GM13976 (cell line): ENCODE measurements around the gene SLF2.

Experiments
- DNase-seq: peaks from one replicate; pipeline ENCODE4 v3.0.0; 2012; ENCODE audit warnings: low spot score
- in situ Hi-C: fragments of 300-500 bp; cut with MboI; formaldehyde crosslinking; loops from one replicate; pipeline ENCODE4 v1.12.0; 2022; ENCODE audit warnings: low sequenced_read_pairs, mixed read lengths, inconsistent platforms; ENCODE audit not compliant: unreplicated experiment
- TF ChIP-seq, protein P1 (sequence below): IDR thresholded peaks from 2 replicates; pipeline ENCODE4 v1.5.1; 2012; ENCODE audit warnings: borderline replicate concordance, mild to moderate bottlenecking; ENCODE audit not compliant: insufficient read depth; ENCODE audit errors: extremely low read depth, missing control alignments, control extremely low read depth

The SLF2 gene

DNA sequence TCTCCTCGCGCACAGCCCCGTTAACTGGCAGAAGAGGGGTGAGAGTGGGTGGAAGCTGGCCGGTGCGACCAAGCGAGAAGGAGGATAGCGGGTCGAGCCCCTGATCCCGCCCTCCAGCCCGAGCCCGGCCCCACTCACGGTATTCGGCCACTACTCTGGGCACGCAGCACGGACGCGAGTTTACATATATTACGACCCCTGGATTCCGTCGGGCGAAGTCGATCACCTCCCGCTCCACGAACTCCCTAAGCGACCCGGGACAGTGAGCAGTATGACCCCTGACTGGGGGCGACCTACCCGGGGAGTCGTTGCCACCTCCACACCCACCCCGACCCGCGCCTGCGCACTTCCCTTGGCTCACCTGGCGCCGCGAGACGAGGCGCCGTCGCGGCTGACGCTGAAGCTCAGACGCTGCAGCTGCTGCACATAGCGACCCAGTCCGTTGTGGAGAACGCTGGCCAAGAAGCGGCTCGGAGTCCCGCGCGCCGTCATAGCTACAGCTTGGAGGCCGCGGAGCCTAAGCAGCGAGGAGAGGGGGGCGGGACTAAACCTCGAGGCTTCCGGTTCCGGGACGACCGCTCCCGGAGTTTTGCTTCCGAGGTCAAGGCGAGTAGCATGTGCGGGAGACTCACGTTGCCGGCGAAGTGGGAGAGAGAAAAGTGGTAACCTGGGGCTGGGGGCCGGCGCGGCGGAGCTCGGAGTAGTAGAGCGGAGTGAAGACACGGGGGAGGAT is 74.4 kb downstream of the SLF2 start, which contains the start of the genes MRPL43 and TWNK:
Gene MRPL43, minus strand, starts transcription at position 546 of the 733 bp plus-strand sequence. Its CDS starts 54 bp downstream, at position 492.
Gene TWNK, plus strand, starts transcription at position 592 of the 733 bp plus-strand sequence. CDS start 668 bp downstream, outside the sequence.
- in situ Hi-C loops: no loop called here
- peak; percentile 94 for DNase-seq
- TF ChIP-seq, protein P1, sequence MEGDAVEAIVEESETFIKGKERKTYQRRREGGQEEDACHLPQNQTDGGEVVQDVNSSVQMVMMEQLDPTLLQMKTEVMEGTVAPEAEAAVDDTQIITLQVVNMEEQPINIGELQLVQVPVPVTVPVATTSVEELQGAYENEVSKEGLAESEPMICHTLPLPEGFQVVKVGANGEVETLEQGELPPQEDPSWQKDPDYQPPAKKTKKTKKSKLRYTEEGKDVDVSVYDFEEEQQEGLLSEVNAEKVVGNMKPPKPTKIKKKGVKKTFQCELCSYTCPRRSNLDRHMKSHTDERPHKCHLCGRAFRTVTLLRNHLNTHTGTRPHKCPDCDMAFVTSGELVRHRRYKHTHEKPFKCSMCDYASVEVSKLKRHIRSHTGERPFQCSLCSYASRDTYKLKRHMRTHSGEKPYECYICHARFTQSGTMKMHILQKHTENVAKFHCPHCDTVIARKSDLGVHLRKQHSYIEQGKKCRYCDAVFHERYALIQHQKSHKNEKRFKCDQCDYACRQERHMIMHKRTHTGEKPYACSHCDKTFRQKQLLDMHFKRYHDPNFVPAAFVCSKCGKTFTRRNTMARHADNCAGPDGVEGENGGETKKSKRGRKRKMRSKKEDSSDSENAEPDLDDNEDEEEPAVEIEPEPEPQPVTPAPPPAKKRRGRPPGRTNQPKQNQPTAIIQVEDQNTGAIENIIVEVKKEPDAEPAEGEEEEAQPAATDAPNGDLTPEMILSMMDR: no peak

DNA sequence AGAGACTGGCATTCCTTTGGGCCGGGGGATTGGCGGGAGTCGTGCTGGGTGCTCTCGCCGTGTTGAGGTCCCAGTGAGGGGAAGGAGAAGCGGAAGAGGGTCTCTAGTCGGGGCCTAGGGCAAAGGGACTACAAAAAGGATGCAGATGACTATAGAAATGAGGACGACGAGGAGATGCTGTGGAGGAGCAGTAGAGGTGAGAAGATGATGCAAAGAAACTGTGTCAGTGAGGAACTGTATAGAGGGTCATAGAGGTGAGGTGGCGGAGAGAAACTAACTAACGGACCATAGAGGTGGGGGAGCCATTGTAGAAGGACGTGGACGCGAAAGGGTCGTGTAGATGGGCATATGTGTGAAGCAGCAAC is 74.9 kb downstream of the SLF2 start:
- in situ Hi-C loops: no loop called here
- DNase-seq: no peak

DNA sequence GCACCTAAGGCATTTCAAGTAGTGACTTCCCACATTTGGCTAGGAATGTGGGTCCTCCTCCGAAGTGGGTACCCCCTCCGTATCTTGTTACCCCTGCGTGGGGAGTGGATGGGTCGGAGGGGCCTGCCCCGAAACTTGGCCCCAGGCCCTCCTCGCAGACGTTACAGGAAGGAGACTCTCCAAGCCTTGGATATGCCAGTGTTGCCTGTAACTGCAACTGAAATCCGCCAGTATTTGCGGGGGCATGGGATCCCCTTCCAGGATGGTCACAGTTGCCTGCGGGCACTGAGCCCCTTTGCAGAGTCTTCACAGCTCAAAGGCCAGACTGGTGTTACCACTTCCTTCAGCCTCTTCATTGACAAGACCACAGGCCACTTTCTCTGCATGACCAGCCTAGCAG is 75.4 kb downstream of the SLF2 start:
- in situ Hi-C loops: no loop called here

More for the DNA sequence above, 74.9 kb downstream of the SLF2 start:
- TF ChIP-seq, protein P1: no peak

DNA sequence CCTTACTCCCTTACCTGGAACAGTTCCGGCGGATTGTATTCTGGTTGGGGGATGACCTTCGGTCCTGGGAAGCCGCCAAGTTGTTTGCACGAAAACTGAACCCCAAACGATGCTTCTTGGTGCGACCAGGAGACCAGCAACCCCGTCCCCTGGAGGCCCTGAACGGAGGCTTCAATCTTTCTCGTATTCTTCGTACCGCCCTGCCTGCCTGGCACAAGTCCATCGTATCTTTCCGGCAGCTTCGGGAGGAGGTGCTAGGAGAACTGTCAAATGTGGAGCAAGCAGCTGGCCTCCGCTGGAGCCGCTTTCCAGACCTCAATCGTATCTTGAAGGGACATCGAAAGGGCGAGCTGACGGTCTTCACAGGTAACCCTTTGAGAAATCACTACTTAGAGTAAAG is 76.3 kb downstream of the SLF2 start:
- DNase-seq: no peak
- in situ Hi-C loops: no loop called here
- TF ChIP-seq, protein P1: no peak

More for the DNA sequence above, 75.4 kb downstream of the SLF2 start:
- no peak for DNase-seq
- TF ChIP-seq, protein P1: no peak

DNA sequence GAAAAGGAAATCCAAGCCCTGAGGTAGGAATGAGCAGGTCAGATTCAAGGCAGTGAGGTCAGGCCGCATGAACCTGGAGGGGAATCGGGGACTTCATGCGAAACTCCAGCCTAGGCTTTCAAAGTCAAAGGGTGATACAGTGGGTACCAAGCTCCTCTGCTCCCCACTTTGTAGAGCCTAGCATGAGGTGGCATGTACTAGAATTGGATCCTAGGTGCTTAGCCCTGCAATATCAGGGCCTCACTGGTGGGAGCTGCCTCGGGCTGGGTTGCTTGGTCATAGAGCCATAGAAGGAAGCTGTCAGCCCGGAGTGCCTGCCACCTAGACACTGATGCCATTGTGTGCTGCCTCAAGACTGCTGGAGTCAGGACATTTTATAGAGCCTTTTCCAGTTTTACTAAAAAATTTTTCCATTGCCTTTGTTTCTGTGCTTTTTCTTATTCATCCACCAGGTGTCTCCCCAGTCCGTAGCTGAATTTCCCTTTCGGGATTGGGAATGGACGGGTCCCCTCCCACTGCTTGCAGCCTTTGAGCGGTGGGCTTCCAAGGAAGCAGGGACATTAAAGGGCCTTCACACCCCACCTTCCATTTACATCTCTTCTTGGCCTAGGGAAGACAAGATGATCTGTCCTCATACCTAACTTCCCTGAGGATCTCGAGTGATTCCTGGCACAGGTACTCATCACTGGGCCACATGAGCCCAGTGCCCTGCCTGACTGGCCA is 81.4 kb downstream of the SLF2 start:
- DNase-seq: no peak
- in situ Hi-C loops: no loop called here
- TF ChIP-seq, protein P1: no peak

DNA sequence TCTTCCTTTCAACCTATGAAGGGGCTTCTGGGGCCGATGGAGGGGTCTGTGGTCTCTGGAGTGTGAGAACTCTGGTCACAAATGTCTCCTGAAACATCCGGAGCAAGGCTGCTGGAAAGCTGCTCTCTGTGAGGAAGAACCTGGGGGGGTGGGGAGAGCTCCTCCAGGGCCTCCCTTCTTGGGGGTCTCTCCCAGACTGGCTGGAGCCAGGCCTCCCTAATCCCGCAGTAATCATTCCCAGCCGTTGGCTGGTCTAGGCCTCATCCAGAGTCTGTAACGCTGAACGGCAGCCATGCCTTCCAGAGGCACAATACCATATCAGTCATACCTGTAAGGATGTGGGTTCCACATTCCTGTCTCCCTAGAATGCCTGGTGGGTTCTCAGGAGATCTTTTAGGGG is 82.4 kb downstream of the SLF2 start:
- TF ChIP-seq, protein P1: no peak
- no peak for DNase-seq
- in situ Hi-C loops: no loop called here
